Uterus (tissue), 2 donors: ENCODE results near the gene YLPM1.

Experiments
- CTCF ChIP-seq, 4 experiments: fragments of 200-600 bp in 2 of 4; fragments of 450-650 bp in 2 of 4; sonication (generic) in 2 of 4; IDR thresholded peaks; one replicate each; pipeline ENCODE4 v1.5.1; 2016 to 2019; ENCODE audit warnings: antibody characterized with exemption in 4 of 4, mild to moderate bottlenecking in 2 of 4, moderate library complexity in 1 of 4
- POLR2A ChIP-seq, 2 donors: fragments of 450-650 bp; IDR thresholded peaks; one replicate each; pipeline ENCODE4 v1.6.1; 2016; ENCODE audit warnings: antibody characterized with exemption in 2 of 2, mild to moderate bottlenecking in 1 of 2, moderate library complexity in 1 of 2

- no peak for TF ChIP-seq CTCF (IDR thresholded peaks at IDR 0.05)
- no peak for TF ChIP-seq POLR2A (IDR thresholded peaks at IDR 0.05)
Observed at GRCh38 chr14:74826574-74826973, 63.5 kb downstream of the YLPM1 start.
